ENCODE data around the gene TMEM30B.

TMEM30B gene

GRCh38 chr14:61287196-61287595, 6.1 kb upstream of the TMEM30B start:
- Histone ChIP-seq H4K20me1 (ENCODE audit: insufficient read depth, low read length) (no peaks in the 10 kb centered on the region), H3K4me1 (ENCODE audit: insufficient read depth, low read length, severe bottlenecking) (no peaks in the 10 kb centered on the region), H3K27me3 (ENCODE audit: insufficient read depth, low read length) (0 out of 2 replicates have a peak, but pooled peaks cover 4% of the 10 kb centered on the region), H3K4me3 (ENCODE audit: low read depth, low read length, poor library complexity, severe bottlenecking) (no peak overlapping the region), H3F3A (ENCODE audit: insufficient read depth, low read length) (no peaks in the 10 kb centered on the region), H3K9me2 (ENCODE audit: low read depth, low read length) (no peaks in the 10 kb centered on the region), H3K9me3 (ENCODE audit: low read length) (no peaks in the 10 kb centered on the region), H3K9ac (ENCODE audit: low read length) (no peak overlapping the region), H3K36me3 (ENCODE audit: insufficient read depth, low read length) (no peaks in the 10 kb centered on the region), H3K79me2 (ENCODE audit: insufficient read depth, low read length) (no peaks in the 10 kb centered on the region), H2AFZ (ENCODE audit: low read length) (no peak overlapping the region), H3K4me2 (ENCODE audit: low read length) (no peak overlapping the region), H3K27ac (ENCODE audit: low read depth, low read length, poor library complexity, severe bottlenecking) (no peak overlapping the region)
- no peak for TF ChIP-seq EZH2 (IDR thresholded peaks at IDR 0.05; ENCODE audit: borderline replicate concordance, low read length)
- no peak for TF ChIP-seq CTCF (IDR thresholded peaks at IDR 0.05; ENCODE audit: low read length)

- no peak overlapping the region for H2AFZ ChIP-seq (ENCODE audit: low read length)
- TF ChIP-seq CTCF (IDR thresholded peaks at IDR 0.05; ENCODE audit: low read length) (no peak), EZH2 (IDR thresholded peaks at IDR 0.05; ENCODE audit: borderline replicate concordance, low read length) (no peak)
- H3K9me3 ChIP-seq (ENCODE audit: low read length), result no peaks in the 10 kb centered on the region
- no peaks in the 10 kb centered on the region for H3K36me3 ChIP-seq (ENCODE audit: insufficient read depth, low read length)
- H3K9me2 ChIP-seq (ENCODE audit: low read depth, low read length), result no peaks in the 10 kb centered on the region
- H3K9ac ChIP-seq (ENCODE audit: low read length), result no peak overlapping the region
- H4K20me1 ChIP-seq (ENCODE audit: insufficient read depth, low read length), result no peaks in the 10 kb centered on the region
- 0 out of 2 replicates have a peak, but pooled peaks cover under 1% of the 10 kb centered on the region for H3K27me3 ChIP-seq (ENCODE audit: insufficient read depth, low read length)
- no peak overlapping the region for H3K4me2 ChIP-seq (ENCODE audit: low read length)
- H3K79me2 ChIP-seq (ENCODE audit: insufficient read depth, low read length), result no peaks in the 10 kb centered on the region
- H3K4me3 ChIP-seq (ENCODE audit: low read depth, low read length, poor library complexity, severe bottlenecking), result no peak overlapping the region
- H3F3A ChIP-seq (ENCODE audit: insufficient read depth, low read length), result no peaks in the 10 kb centered on the region
- no peaks in the 10 kb centered on the region for H3K4me1 ChIP-seq (ENCODE audit: insufficient read depth, low read length, severe bottlenecking)
- H3K27ac ChIP-seq (ENCODE audit: low read depth, low read length, poor library complexity, severe bottlenecking), result no peak overlapping the region
These were observed 4.2 kb upstream of the TMEM30B start for GRCh38 chr14:61285364-61285763.

GRCh38 chr14:61284001-61284400, 2.9 kb upstream of the TMEM30B start:
- no peaks in the 10 kb centered on the region for H3F3A ChIP-seq (ENCODE audit: insufficient read depth, low read length)
- no peak overlapping the region for H3K4me3 ChIP-seq (ENCODE audit: low read depth, low read length, poor library complexity, severe bottlenecking)
- no peaks in the 10 kb centered on the region for H3K4me1 ChIP-seq (ENCODE audit: insufficient read depth, low read length, severe bottlenecking)
- no peaks in the 10 kb centered on the region for H3K27me3 ChIP-seq (ENCODE audit: insufficient read depth, low read length)
- H4K20me1 ChIP-seq (ENCODE audit: insufficient read depth, low read length), result no peaks in the 10 kb centered on the region
- TF ChIP-seq EZH2 (IDR thresholded peaks at IDR 0.05; ENCODE audit: borderline replicate concordance, low read length) (no peak), CTCF (IDR thresholded peaks at IDR 0.05; ENCODE audit: low read length) (no peak)
- H3K4me2 ChIP-seq (ENCODE audit: low read length), result no peak overlapping the region; the same call in 1 of the 2 replicates
- H3K9ac ChIP-seq (ENCODE audit: low read length), result no peak overlapping the region
- no peaks in the 10 kb centered on the region for H3K79me2 ChIP-seq (ENCODE audit: insufficient read depth, low read length)
- no peaks in the 10 kb centered on the region for H3K36me3 ChIP-seq (ENCODE audit: insufficient read depth, low read length)
- H3K9me2 ChIP-seq (ENCODE audit: low read depth, low read length), result no peaks in the 10 kb centered on the region
- no peak overlapping the region for H3K27ac ChIP-seq (ENCODE audit: low read depth, low read length, poor library complexity, severe bottlenecking)
- no peak overlapping the region for H2AFZ ChIP-seq (ENCODE audit: low read length)
- no peaks in the 10 kb centered on the region for H3K9me3 ChIP-seq (ENCODE audit: low read length)

Data from OCI-LY1 (cell line).